Measurements from ENCODE around the gene TCEANC2. TPM values are rescaled to one million over a fixed set of nuclear protein-coding genes. Genes with fewer than 3 reads are reported as not detected.
"Not testable (repeated sequence)": the region's sequence is repeated elsewhere in the genome, so short reads cannot be mapped to it uniquely, and the experiment has no call there.

TCEANC2 gene
- total RNA-seq, 1 donor from 2014 or later: 5.3 TPM

- ATAC-seq (ENCODE audit: poor library complexity) (peak; percentile 64), DNase-seq (no peak)
- intact Hi-C loops (cut with DNase I): loop anchor here (10.0 kb wide), 1 partner anchor 334 kb away; the partner anchor contains the start of gene SSBP3
Observed at GRCh38 chr1:54070171-54070837, 16.9 kb downstream of the TCEANC2 start.

GRCh38 chr1:54077359-54077758, 24.0 kb downstream of the TCEANC2 start:
- no peak for ATAC-seq (ENCODE audit: poor library complexity)
- no peak for DNase-seq
- intact Hi-C loops (cut with DNase I): loop anchor here (10.0 kb wide), 1 partner anchor 327 kb away; the partner anchor contains the start of gene SSBP3

- intact Hi-C loops (cut with DNase I): no loop called here
- ATAC-seq (ENCODE audit: poor library complexity) (no peak), DNase-seq (no peak)
Observed at GRCh38 chr1:54080598-54081049, 27.2 kb downstream of the TCEANC2 start.

GRCh38 chr1:54081306-54082270, 28.2 kb downstream of the TCEANC2 start:
- DNase-seq (peak; percentile 59), ATAC-seq (ENCODE audit: poor library complexity) (peak; percentile 56)
- intact Hi-C loops (cut with DNase I): no loop called here

GRCh38 chr1:54084794-54085193, 31.4 kb downstream of the TCEANC2 start:
- no peak for ATAC-seq (ENCODE audit: poor library complexity)
- intact Hi-C loops (cut with DNase I): no loop called here
- DNase-seq: no peak

- DNase-seq (no peak), ATAC-seq (ENCODE audit: poor library complexity) (no peak)
- intact Hi-C loops (cut with DNase I): no loop called here
Observed at GRCh38 chr1:54086754-54087153, 33.3 kb downstream of the TCEANC2 start.

GRCh38 chr1:54088385-54088784, 35.0 kb downstream of the TCEANC2 start:
- ATAC-seq (ENCODE audit: poor library complexity): no peak
- DNase-seq: no peak
- intact Hi-C loops (cut with DNase I): no loop called here

- intact Hi-C loops (cut with DNase I): no loop called here
- DNase-seq (no peak), ATAC-seq (ENCODE audit: poor library complexity) (no peak)
Observed at GRCh38 chr1:54091666-54092065, 38.3 kb downstream of the TCEANC2 start.

- no peak for DNase-seq
- intact Hi-C loops (cut with DNase I): no loop called here
- no peak for ATAC-seq (ENCODE audit: poor library complexity)
Observed at GRCh38 chr1:54094001-54094729, 40.8 kb downstream of the TCEANC2 start.

GRCh38 chr1:54094730-54095105, 41.3 kb downstream of the TCEANC2 start:
- intact Hi-C loops (cut with DNase I); DNase-seq; ATAC-seq (ENCODE audit: poor library complexity): not testable (repeated sequence)

GRCh38 chr1:54095546-54096226, 42.3 kb downstream of the TCEANC2 start:
- DNase-seq (no peak), ATAC-seq (ENCODE audit: poor library complexity) (peak; percentile 64)
- intact Hi-C loops (cut with DNase I): no loop called here

- intact Hi-C loops (cut with DNase I): no loop called here
- DNase-seq (no peak), ATAC-seq (ENCODE audit: poor library complexity) (no peak)
Observed at GRCh38 chr1:54096227-54096876, 42.9 kb downstream of the TCEANC2 start.

- DNase-seq (no peak), ATAC-seq (ENCODE audit: poor library complexity) (no peak)
- intact Hi-C loops (cut with DNase I): no loop called here
Observed at GRCh38 chr1:54096877-54097240, 43.5 kb downstream of the TCEANC2 start.

GRCh38 chr1:54099061-54099610, 45.7 kb downstream of the TCEANC2 start:
- intact Hi-C loops (cut with DNase I): no loop called here
- ATAC-seq (ENCODE audit: poor library complexity): no peak
- DNase-seq: no peak

GRCh38 chr1:54100500-54100899, 47.1 kb downstream of the TCEANC2 start:
- ATAC-seq (ENCODE audit: poor library complexity) (no peak), DNase-seq (no peak)
- intact Hi-C loops (cut with DNase I): no loop called here

GRCh38 chr1:54103414-54103813, 50.0 kb downstream of the TCEANC2 start:
- no peak for DNase-seq
- intact Hi-C loops (cut with DNase I): no loop called here

GRCh38 chr1:54104613-54105012, 51.2 kb downstream of the TCEANC2 start:
- ATAC-seq (ENCODE audit: poor library complexity); DNase-seq; intact Hi-C loops (cut with DNase I): not testable (repeated sequence)

More at GRCh38 chr1:54103414-54103813, 50.0 kb downstream of the TCEANC2 start:
- ATAC-seq (ENCODE audit: poor library complexity): no peak

- intact Hi-C loops (cut with DNase I): no loop called here
- no peak for DNase-seq
- ATAC-seq (ENCODE audit: poor library complexity): no peak
Observed at GRCh38 chr1:54105080-54105479, 51.7 kb downstream of the TCEANC2 start.
